Esophagus (tissue), 2 donors: ENCODE results near the gene LYRM9. TPM values are rescaled to one million over a fixed set of nuclear protein-coding genes. Genes with fewer than 3 reads are reported as not detected.
A peak's percentile ranks its signal among the peaks of the same experiment; 100 is the strongest.

ENCODE experiments used
- H3K27ac ChIP-seq, 2 donors: one replicate each; pipeline ENCODE4 v1.5.1; 2013; ENCODE audit warnings: low read depth in 2 of 2, mild to moderate bottlenecking in 2 of 2, inconsistent platforms in 1 of 2, low read length in 1 of 2, moderate library complexity in 1 of 2
- H3K27me3 ChIP-seq, 2 donors: one replicate each; pipeline ENCODE4 v1.6.1; 2013; ENCODE audit warnings: low read length in 2 of 2, control low read depth in 1 of 2, mild to moderate bottlenecking in 1 of 2; ENCODE audit not compliant: insufficient read depth in 2 of 2, control insufficient read depth in 1 of 2
- H3K36me3 ChIP-seq, 2 donors: one replicate each; pipeline ENCODE4 v1.6.1; 2013; ENCODE audit warnings: low read length in 1 of 2; ENCODE audit not compliant: control insufficient read depth in 2 of 2, insufficient read depth in 2 of 2
- H3K4me1 ChIP-seq, 2 donors: one replicate each; pipeline ENCODE4 v1.6.1; 2013; ENCODE audit warnings: low read length in 1 of 2; ENCODE audit not compliant: control insufficient read depth in 2 of 2, insufficient read depth in 2 of 2
- H3K4me3 ChIP-seq, 2 donors: one replicate each; pipeline ENCODE4 v1.5.1; 2013; ENCODE audit warnings: low read length in 2 of 2, mild to moderate bottlenecking in 2 of 2, low read depth in 1 of 2, moderate library complexity in 1 of 2
- H3K9me3 ChIP-seq, 2 donors: one replicate each; pipeline ENCODE4 v1.6.1; 2013; ENCODE audit warnings: mild to moderate bottlenecking in 2 of 2, low read depth in 1 of 2, low read length in 1 of 2, moderate library complexity in 1 of 2; ENCODE audit not compliant: control insufficient read depth in 2 of 2, insufficient read depth in 1 of 2
- WGBS, 2 donors: extraction: QIAGEN DNeasy Blood & Tissue Kit; methylation state at CpG; one replicate each; pipeline ENCODE4 v1.1.7; 2013; 5-methylcytosine and 5-hydroxymethylcytosine counted together
- polyA plus RNA-seq, 2 donors: library from polyadenylated mRNA; stranded (reverse); fragments of 200-250 nt; gene quantifications; one replicate each; pipeline ENCODE4 v1.2.3, GENCODE V29; 2013
- donor health status: healthy with polysubstance abuse.
- donor health status: Bipolar disorder and iron deficiency.

Gene LYRM9
- polyA plus RNA-seq, 2 donors: 2.5 to 3.9 TPM

DNA sequence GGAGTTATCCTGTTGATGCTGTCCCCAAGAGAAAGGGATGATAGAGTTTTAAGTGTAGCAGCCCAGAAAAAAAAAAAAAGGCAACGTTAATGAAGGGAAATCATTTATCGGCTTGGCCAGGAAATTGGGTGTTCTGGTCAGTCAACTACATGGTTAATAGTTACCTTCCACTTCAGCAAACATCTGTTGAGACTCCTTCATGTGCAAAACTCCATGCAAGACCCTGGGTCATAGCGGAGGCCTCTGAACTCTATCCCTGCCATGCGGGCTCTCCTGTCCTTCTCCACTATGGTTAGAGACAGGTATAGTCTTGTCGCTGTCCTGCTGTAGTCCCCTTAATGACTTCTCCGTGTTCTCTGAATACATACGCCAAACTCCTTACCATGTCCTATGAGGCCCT is 3.5 kb upstream of the LYRM9 start:
- H3K36me3 ChIP-seq: no peaks in the 10 kb centered on the region
- 82 to 83% methylated on average over 7 of the region's 7 CpGs for WGBS, 2 donors

DNA sequence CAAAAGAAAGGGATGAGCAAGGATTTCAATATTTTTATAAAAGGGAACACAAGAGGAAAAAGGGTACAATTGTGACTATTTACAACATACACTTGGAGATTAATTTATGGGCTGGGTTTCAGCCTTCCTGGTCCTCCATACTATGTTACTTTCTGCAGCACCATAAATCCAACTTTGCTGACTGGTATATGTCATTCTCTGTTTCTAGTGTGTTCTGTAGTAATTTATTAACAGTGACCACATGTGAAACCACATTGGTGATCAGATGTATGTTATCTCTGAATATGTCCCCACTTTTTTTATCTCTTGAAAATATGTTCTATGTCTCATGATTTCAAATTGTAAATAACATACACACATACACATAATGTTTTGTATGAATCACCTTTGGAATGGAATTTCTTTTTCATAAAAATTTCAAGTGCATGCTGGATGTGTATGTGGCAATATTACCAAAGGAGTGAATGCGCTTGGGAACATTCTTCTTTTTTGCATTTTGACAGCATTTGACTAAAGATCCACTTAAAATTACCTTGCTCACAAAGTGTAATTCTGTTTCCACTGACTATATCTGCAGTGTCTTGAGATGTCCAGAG is 2.9 kb upstream of the LYRM9 start:
- H3K9me3 ChIP-seq: no peaks in the 10 kb centered on the region
- no peaks in the 10 kb centered on the region for H3K27me3 ChIP-seq
- no peak overlapping the region for H3K4me3 ChIP-seq
- 95 to 96% methylated on average over 1 of the region's 1 CpG for WGBS, 2 donors
- peaks cover 0 to 2% of the 10 kb centered on the region in 2 donors for H3K4me1 ChIP-seq
- H3K27ac ChIP-seq: no peak overlapping the region
- H3K36me3 ChIP-seq: no peaks in the 10 kb centered on the region

More for the DNA sequence above, 3.5 kb upstream of the LYRM9 start:
- Histone ChIP-seq H3K9me3 (no peaks in the 10 kb centered on the region), H3K27ac (no peak overlapping the region), H3K4me3 (no peak overlapping the region), H3K27me3 (no peaks in the 10 kb centered on the region), H3K4me1 (peaks cover 0 to 2% of the 10 kb centered on the region in 2 donors)

DNA sequence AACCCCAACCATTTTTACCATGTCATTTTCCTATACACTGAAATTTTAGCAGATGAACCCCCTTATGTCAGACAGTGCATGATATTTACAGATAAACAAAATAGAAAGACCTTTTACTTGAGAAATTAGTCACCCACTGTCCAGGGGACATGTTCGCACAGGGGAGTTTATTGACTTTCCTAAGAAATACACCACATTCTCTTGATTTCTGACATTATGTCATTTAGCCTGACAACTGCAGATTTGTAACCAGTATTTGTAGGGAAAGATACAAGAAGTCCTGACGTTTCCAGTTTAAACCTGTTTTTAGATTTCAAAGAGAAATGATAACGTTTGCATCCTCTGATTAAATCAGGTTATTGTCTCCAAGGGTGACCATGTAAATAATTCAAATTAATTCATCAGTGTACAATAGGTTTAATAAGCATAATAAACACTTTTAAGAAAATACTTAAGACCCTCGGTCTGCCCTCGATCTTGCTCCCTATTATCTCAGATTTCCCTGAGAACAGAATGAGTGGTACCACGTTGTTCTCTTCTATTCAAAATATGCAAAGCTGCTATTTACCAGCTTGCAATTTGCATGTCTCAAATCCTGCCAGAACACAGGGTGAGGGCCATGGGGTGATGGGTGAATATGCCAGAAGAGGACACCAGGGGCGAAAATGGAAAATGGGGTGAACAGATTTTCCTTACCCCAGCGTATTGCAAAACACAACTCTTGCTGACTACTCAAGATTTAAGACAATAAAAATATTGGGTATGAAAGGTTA is 2.1 kb upstream of the LYRM9 start:
- no peaks in the 10 kb centered on the region for H3K36me3 ChIP-seq
- WGBS, 2 donors: 36 to 46% methylated on average over 8 of the region's 8 CpGs
- H3K4me1 ChIP-seq: peaks cover 0 to 2% of the 10 kb centered on the region in 2 donors
- H3K9me3 ChIP-seq: no peaks in the 10 kb centered on the region
- H3K27ac ChIP-seq: no peak overlapping the region
- no peaks in the 10 kb centered on the region for H3K27me3 ChIP-seq
- no peak overlapping the region for H3K4me3 ChIP-seq

DNA sequence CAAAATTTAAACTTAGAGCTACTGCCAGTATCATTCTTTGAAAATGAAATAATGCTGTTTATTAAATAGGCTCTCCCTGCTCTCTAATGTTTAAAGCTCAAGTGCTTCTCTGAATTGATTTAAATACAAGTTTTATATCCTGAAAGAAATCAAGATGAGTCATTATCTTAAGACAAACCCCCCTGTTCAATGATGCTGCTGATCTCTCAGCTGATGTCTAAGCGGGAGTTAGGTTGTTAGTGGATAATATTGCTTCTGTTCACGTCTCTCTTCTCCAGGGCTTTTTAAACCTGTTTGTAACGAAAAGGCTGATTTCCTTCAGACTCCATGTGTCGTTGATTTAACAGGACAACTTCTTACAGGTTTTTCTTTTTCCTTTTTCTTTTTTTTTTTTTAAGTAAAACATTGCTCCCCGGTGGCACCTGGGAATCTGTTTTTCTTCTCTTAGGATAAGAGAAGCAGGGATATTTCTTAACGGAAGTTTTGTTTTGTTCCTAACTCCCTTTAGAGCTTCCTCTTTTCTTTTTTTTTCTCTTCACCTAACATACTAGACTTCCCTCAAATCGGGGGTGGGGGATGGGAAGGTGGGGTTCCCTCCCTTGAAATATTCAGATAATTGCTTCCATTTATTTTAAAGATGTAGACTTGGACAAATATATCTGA is 807 bp upstream of the LYRM9 start:
- H3K4me3 ChIP-seq: no peak overlapping the region
- H3K27ac ChIP-seq: no peak overlapping the region
- no peaks in the 10 kb centered on the region for H3K27me3 ChIP-seq
- no peaks in the 10 kb centered on the region for H3K9me3 ChIP-seq
- H3K4me1 ChIP-seq: peaks cover 0 to 2% of the 10 kb centered on the region in 2 donors
- H3K36me3 ChIP-seq: no peaks in the 10 kb centered on the region
- 29 to 33% methylated on average over 7 of the region's 7 CpGs for WGBS, 2 donors

DNA sequence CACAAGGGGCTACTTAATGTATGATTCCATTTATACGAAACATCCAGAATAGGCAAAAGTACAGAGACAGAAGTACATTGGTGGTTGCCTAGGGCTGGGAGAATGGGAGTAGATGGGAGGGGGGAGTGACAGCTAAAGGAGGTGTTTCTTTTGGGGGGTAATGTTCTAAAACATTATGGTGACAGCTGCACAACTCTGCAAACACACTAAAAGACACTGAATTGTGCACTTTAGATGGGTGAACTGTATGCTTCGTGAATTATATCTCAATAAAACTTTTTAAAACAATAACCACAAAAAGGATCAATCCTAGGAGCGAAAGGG is 661 bp downstream of the LYRM9 start:
- Histone ChIP-seq H3K4me3 (peak overlapping the region; percentile 65 to 71), H3K27me3 (no peaks in the 10 kb centered on the region), H3K9me3 (no peaks in the 10 kb centered on the region), H3K27ac (peak overlapping the region in 1 of 2 donors; percentile 62), H3K36me3 (no peaks in the 10 kb centered on the region), H3K4me1 (peaks cover 0 to 2% of the 10 kb centered on the region in 2 donors)
- 18 to 32% methylated on average over 3 of the region's 3 CpGs for WGBS, 2 donors

DNA sequence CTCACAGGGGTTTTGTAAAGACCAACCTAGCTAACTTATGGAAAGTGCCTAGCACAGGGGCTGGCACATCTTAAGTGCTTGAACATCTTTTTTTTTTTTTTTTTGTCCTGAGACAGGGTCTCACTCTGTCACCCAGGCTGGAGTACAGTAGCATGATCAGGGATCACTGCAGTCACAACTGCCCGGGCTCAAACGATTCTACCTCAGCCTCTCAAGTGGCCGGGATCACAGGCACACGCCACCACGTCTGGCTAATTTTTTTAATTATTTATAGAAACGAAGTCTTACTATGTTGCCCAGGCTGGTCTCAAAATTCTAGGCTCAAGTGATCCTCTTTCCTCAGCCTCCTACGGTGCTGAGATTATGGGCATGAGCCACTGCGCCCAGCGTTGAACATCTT is 1.3 kb downstream of the LYRM9 start:
- 94 to 95% methylated on average over 9 of the region's 9 CpGs for WGBS, 2 donors
- no peaks in the 10 kb centered on the region for H3K9me3 ChIP-seq
- peaks cover 0 to 2% of the 10 kb centered on the region in 2 donors for H3K4me1 ChIP-seq
- H3K36me3 ChIP-seq: no peaks in the 10 kb centered on the region
- no peak overlapping the region for H3K4me3 ChIP-seq
- H3K27me3 ChIP-seq: no peaks in the 10 kb centered on the region
- no peak overlapping the region for H3K27ac ChIP-seq

DNA sequence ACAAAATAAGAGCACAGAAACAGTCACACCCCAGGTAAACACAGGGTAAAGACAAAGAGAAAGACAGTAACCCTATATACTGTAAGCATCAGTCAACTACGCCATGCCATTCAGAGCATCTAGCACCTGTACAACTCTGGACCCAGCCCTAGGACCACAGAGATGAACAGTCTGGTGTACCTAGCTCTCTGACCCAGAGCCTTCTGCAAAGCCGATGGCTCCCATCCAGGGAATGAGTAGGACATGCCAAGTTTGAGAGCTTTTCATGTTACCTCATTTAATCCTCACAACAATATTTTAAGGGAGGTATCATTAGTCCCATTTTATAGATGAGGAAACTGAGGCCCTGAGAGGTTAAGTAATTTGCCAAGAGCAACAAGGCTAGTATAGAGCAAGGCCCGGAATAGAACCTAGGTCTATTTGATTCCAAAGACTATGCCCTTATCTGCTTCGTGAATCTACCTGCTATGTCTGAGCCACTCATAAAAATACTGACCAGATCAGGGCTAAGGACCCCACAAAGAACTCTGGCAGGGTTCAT is 3.4 kb downstream of the LYRM9 start:
- Histone ChIP-seq H3K27me3 (no peaks in the 10 kb centered on the region), H3K4me1 (peaks cover 0 to 2% of the 10 kb centered on the region in 2 donors), H3K36me3 (no peaks in the 10 kb centered on the region), H3K4me3 (no peak overlapping the region), H3K9me3 (no peaks in the 10 kb centered on the region), H3K27ac (no peak overlapping the region)
- WGBS, 2 donors: 89 to 96% methylated on average over 4 of the region's 4 CpGs

DNA sequence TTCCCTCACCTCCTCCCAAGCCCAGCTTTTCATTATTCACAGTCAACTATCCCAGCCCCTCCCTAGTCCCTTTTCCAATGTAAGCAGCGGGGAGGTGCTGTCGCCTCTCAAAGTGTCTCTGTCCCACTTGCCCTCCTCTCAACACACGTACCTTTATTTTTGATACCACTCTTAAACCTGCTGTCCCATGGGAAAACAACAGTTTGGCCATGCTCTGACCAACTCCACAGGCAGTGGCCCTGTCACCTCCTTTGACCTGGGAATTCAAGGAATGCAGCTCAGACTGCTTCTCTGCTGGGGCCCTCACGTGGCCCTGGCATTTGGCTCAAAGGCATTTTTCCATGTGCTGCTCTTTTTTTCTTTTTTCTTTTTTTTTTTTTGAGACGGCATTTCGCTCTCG is 4.2 kb downstream of the LYRM9 start:
- Histone ChIP-seq H3K4me3 (no peak overlapping the region), H3K27ac (no peak overlapping the region), H3K4me1 (peaks cover 0 to 2% of the 10 kb centered on the region in 2 donors), H3K27me3 (no peaks in the 10 kb centered on the region), H3K9me3 (no peaks in the 10 kb centered on the region), H3K36me3 (no peaks in the 10 kb centered on the region)
- 73 to 81% methylated on average over 7 of the region's 7 CpGs for WGBS, 2 donors

DNA sequence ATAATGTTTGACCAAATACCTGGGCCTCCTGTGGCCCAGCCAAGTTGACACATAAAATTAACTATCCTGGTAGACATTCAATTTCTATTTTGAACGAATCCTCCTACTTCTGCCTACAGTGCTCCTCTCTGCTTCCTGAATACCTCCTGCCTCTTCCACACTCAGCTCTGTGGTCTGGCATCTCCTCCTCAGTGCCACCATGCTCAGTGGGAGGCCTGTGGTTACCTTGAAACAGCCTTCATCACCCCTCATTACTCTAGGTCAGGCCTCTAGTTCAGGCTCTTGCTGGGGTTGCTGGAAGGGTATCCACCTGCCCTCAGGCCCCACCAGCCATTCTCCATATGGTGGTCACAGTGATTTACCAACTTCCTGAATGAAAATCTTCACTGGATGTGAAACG is 5.1 kb downstream of the LYRM9 start:
- Histone ChIP-seq H3K4me3 (no peak overlapping the region), H3K36me3 (no peaks in the 10 kb centered on the region), H3K27ac (no peak overlapping the region), H3K4me1 (no peaks in the 10 kb centered on the region), H3K9me3 (no peaks in the 10 kb centered on the region), H3K27me3 (no peaks in the 10 kb centered on the region)
- 74 to 77% methylated on average over 2 of the region's 2 CpGs for WGBS, 2 donors
